GM12875 (cell line): ENCODE results near the gene KLK6.

Experiments used
- H3K4me3 ChIP-seq: one replicate; pipeline ENCODE4 v1.5.1; 2011; ENCODE audit warnings: low read depth, low read length, control low read depth
- CTCF ChIP-seq: IDR thresholded peaks from 2 replicates; pipeline ENCODE4 v1.5.1; 2011; ENCODE audit warnings: low read depth, mild to moderate bottlenecking, control low read depth, inconsistent platforms, low read length, moderate library complexity, borderline replicate concordance; ENCODE audit not compliant: insufficient read depth

The KLK6 gene

GRCh38 chr19:50921426-50922316 is 47.7 kb downstream of the KLK6 start:
- H3K4me3 ChIP-seq = no peak overlapping the region
- TF ChIP-seq CTCF = no peak

GRCh38 chr19:50916069-50916468 is 53.3 kb downstream of the KLK6 start:
- H3K4me3 ChIP-seq = no peak overlapping the region
- TF ChIP-seq CTCF = no peak

- TF ChIP-seq CTCF = no peak
- no peak overlapping the region for H3K4me3 ChIP-seq
These were observed 56.4 kb downstream of the KLK6 start for GRCh38 chr19:50912727-50913716.

- no peak for TF ChIP-seq CTCF
- H3K4me3 ChIP-seq = no peak overlapping the region
These were observed 57.2 kb downstream of the KLK6 start for GRCh38 chr19:50912102-50912599.

GRCh38 chr19:50911206-50912101 is 57.9 kb downstream of the KLK6 start, which contains the start of gene KLK4:
TSS of gene KLK4 (minus strand) at chr19:50911395. CDS start at chr19:50910738, 657 bp downstream.
- no peak for TF ChIP-seq CTCF
- H3K4me3 ChIP-seq = no peak within 1 kb of the TSS

GRCh38 chr19:50910722-50911121 is 58.7 kb downstream of the KLK6 start:
- TF ChIP-seq CTCF = no peak
- no peak overlapping the region for H3K4me3 ChIP-seq
